Mesendoderm (in vitro differentiated cells): ENCODE measurements around the gene SMARCA5.

ENCODE experiments used
- DNase-seq: peaks from one replicate; pipeline ENCODE4 v3.0.0; 2013
- H2AK5ac ChIP-seq: 2 replicates; pipeline ENCODE4 v1.6.1; 2013; ENCODE audit warnings: low read length, inconsistent platforms
- H2BK120ac ChIP-seq: 2 replicates; pipeline ENCODE4 v1.6.1; 2013; ENCODE audit warnings: low read depth, mild to moderate bottlenecking, low read length, moderate library complexity, mixed read lengths
- H2BK15ac ChIP-seq: replicated peaks from 2 replicates; pipeline ENCODE4 v1.6.1; 2013; ENCODE audit warnings: low read depth, mild to moderate bottlenecking, moderate library complexity
- H2BK5ac ChIP-seq: 2 replicates; pipeline ENCODE4 v1.6.1; 2013; ENCODE audit warnings: low read length, inconsistent platforms
- H3K18ac ChIP-seq: 2 replicates; pipeline ENCODE4 v1.6.1; 2013; ENCODE audit warnings: mild to moderate bottlenecking, low read length, mixed read lengths
- H3K23ac ChIP-seq: one replicate; pipeline ENCODE4 v1.6.1; 2013; ENCODE audit warnings: low read length
- H3K27ac ChIP-seq: 2 replicates; pipeline ENCODE4 v1.5.1; 2013; ENCODE audit warnings: low read depth, mild to moderate bottlenecking, inconsistent platforms, low read length, moderate library complexity
- H3K27me3 ChIP-seq: 2 replicates; pipeline ENCODE4 v1.6.1; 2013; ENCODE audit warnings: low read length, control low read depth, mild to moderate bottlenecking, inconsistent platforms; ENCODE audit not compliant: insufficient read depth, poor library complexity
- H3K36me3 ChIP-seq: 2 replicates; pipeline ENCODE4 v1.6.1; 2013; ENCODE audit warnings: low read length, inconsistent platforms; ENCODE audit not compliant: control insufficient read depth, insufficient read depth
- H3K4ac ChIP-seq: one replicate; pipeline ENCODE4 v1.6.1; 2013; ENCODE audit warnings: low read depth, mild to moderate bottlenecking, low read length, moderate library complexity
- H3K4me1 ChIP-seq: 2 replicates; pipeline ENCODE4 v1.6.1; 2013; ENCODE audit warnings: low read depth, low read length, inconsistent platforms; ENCODE audit not compliant: control insufficient read depth
- H3K4me2 ChIP-seq: 2 replicates; pipeline ENCODE4 v1.6.1; 2013; ENCODE audit warnings: low read length
- H3K4me3 ChIP-seq: 2 replicates; pipeline ENCODE4 v1.5.1; 2013; ENCODE audit warnings: mild to moderate bottlenecking, low read length
- H3K56ac ChIP-seq: one replicate; pipeline ENCODE4 v1.6.1; 2013; ENCODE audit warnings: low read length
- H3K79me1 ChIP-seq: 2 replicates; pipeline ENCODE4 v1.6.1; 2013; ENCODE audit warnings: low read length, inconsistent platforms
- H3K79me2 ChIP-seq: 2 replicates; pipeline ENCODE4 v1.6.1; 2013; ENCODE audit warnings: mild to moderate bottlenecking, low read length; ENCODE audit not compliant: control insufficient read depth, insufficient read depth
- H3K9ac ChIP-seq: 2 replicates; pipeline ENCODE4 v1.6.1; 2013; ENCODE audit warnings: low read length, inconsistent platforms
- H4K5ac ChIP-seq: one replicate; pipeline ENCODE4 v1.6.1; 2013; ENCODE audit warnings: low read length
- H4K8ac ChIP-seq: one replicate; pipeline ENCODE4 v1.6.1; 2013; ENCODE audit warnings: low read depth, mild to moderate bottlenecking, control low read depth, low read length, moderate library complexity
- WGBS: extraction: QIAGEN DNeasy Blood & Tissue Kit; methylation state at CpG from one replicate; pipeline ENCODE4 v1.1.7; 2013; ENCODE audit warnings: low lambda C conversion rate, missing lambda C conversion rate; ENCODE audit not compliant: insufficient coverage; ENCODE audit errors: extremely low coverage; 5-methylcytosine and 5-hydroxymethylcytosine counted together

The SMARCA5 gene

DNA sequence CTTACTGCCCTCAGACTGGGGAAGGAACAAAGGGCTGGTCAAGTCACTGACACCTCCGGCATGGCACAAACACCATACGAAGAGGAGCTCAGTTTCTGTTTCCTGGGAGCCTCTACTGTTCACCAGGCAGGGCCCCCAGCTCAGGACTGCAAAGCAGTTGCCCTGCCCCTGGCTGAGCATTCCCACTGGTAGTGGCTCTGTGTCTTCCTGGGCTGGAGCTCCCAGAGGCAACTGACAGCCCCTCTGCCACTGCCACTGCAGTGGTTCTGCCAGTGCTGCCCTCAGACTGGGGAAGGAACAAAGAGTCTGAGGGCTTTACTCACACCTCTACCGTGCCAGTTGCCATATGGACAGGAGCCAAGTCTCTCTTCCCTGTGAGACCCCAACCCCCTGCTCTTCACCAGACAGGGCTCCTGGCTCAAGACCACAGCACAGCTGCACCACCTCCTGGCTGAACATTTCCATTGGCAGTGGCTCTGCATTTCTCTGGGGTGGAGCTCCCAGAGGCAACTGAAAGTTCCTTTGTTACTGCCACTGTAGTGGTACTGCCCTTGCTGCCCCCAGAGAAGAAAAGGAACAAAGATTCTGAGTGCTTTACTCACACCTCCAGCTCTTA lies 67.9 kb downstream of the SMARCA5 start:
- Histone ChIP-seq H3K27ac (no peak overlapping the region), H3K27me3 (no peaks in the 10 kb centered on the region), H4K5ac (no peak overlapping the region), H2BK15ac (no peak overlapping the region), H3K23ac (no peak overlapping the region), H3K4me3 (no peak overlapping the region), H3K4me2 (no peak overlapping the region), H2BK120ac (no peak overlapping the region), H3K4me1 (no peaks in the 10 kb centered on the region), H4K8ac (no peak overlapping the region), H3K56ac (no peak overlapping the region), H3K36me3 (no peaks in the 10 kb centered on the region), H3K79me1 (no peaks in the 10 kb centered on the region), H2BK5ac (no peak overlapping the region), H2AK5ac (no peak overlapping the region), H3K4ac (no peak overlapping the region), H3K18ac (no peak overlapping the region), H3K9ac (no peak overlapping the region), H3K79me2 (no peaks in the 10 kb centered on the region)
- DNase-seq = peak; percentile 70
- WGBS = no CpG with 5 or more reads among the region's 3 CpGs

DNA sequence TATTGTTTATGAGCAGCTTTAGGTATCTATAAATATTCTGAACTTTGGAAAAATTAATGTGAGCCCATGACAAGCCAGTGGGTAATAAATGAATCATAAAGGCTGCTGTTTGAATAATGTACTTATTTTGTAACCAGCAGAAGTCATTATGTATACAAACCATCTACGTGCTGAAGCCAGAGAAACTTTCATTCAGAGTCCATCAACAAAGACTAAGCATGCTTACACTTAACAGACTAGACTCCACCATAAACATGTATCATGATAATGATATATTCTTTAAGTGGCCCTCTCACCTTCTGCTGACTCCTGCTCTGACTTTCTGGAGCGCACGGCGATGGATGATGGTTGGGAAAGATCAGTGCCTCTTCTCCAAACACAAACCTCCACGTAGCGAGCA lies 72.0 kb downstream of the SMARCA5 start:
- H3K79me1 ChIP-seq = no peaks in the 10 kb centered on the region
- no peak overlapping the region for H4K8ac ChIP-seq
- H3K27ac ChIP-seq = no peak overlapping the region
- H2BK120ac ChIP-seq = no peak overlapping the region
- H2AK5ac ChIP-seq = no peak overlapping the region
- no peak overlapping the region for H2BK5ac ChIP-seq
- no peak for DNase-seq
- H3K18ac ChIP-seq = no peak overlapping the region
- H2BK15ac ChIP-seq = no peak overlapping the region
- H3K4ac ChIP-seq = no peak overlapping the region
- H3K79me2 ChIP-seq = no peaks in the 10 kb centered on the region
- no peak overlapping the region for H3K23ac ChIP-seq
- WGBS = no CpG with 5 or more reads among the region's 6 CpGs
- no peaks in the 10 kb centered on the region for H3K36me3 ChIP-seq
- no peaks in the 10 kb centered on the region for H3K4me1 ChIP-seq
- no peaks in the 10 kb centered on the region for H3K27me3 ChIP-seq
- no peak overlapping the region for H4K5ac ChIP-seq
- H3K56ac ChIP-seq = no peak overlapping the region
- no peak overlapping the region for H3K4me3 ChIP-seq
- H3K9ac ChIP-seq = no peak overlapping the region
- H3K4me2 ChIP-seq = no peak overlapping the region

DNA sequence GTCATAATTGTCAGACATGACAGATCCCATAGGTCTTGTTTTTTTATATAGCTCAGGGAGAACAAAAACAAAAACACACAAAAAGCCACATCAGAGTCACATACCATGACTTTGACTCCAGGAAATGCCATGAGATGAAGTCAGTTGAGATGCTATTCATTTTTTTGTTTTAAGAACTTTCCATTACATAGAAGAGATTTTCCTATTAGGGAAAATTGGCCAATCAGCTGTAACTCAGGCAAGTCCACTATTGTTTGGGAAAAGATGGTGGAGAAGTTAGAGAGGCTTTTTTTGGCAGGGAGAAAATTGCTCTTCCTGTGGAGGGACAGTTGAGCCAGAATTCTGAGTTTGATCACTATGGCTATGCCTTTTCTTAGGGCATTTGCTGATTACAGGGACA lies 72.6 kb downstream of the SMARCA5 start:
- no peak for DNase-seq
- Histone ChIP-seq H3K27ac (no peak overlapping the region), H4K8ac (no peak overlapping the region), H2BK120ac (no peak overlapping the region), H4K5ac (no peak overlapping the region), H3K23ac (no peak overlapping the region), H3K79me1 (no peaks in the 10 kb centered on the region), H3K27me3 (no peaks in the 10 kb centered on the region), H3K36me3 (no peaks in the 10 kb centered on the region), H3K4me3 (no peak overlapping the region), H3K56ac (no peak overlapping the region), H2BK5ac (no peak overlapping the region), H3K9ac (no peak overlapping the region), H3K79me2 (no peaks in the 10 kb centered on the region), H3K18ac (no peak overlapping the region), H2AK5ac (no peak overlapping the region), H3K4ac (no peak overlapping the region), H3K4me2 (no peak overlapping the region), H2BK15ac (no peak overlapping the region), H3K4me1 (no peaks in the 10 kb centered on the region)

DNA sequence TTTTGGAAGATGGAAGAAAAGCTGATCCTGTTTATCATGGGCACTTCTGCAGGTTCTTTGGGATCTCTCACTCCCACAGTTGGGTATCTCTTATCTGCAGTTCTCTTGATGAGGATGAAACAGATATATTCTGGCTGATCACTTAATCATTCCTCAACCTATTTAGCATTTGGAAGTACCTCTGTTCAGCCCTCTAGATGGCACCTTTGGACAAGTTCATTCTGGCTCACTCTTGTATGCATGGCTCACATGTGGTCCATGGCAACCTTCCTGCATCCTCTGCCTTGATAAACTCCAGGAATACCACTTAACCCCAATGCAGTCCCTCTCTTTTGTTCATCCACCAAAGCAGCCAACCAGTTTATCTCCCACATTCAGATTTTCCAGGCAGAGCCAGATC lies 74.2 kb downstream of the SMARCA5 start:
- Histone ChIP-seq H3K27ac (no peak overlapping the region), H3K79me1 (no peaks in the 10 kb centered on the region), H2BK15ac (no peak overlapping the region), H3K56ac (no peak overlapping the region), H2BK5ac (no peak overlapping the region), H3K4me3 (no peak overlapping the region), H3K18ac (no peak overlapping the region), H3K79me2 (no peaks in the 10 kb centered on the region), H2AK5ac (no peak overlapping the region), H4K5ac (no peak overlapping the region), H3K4ac (no peak overlapping the region), H4K8ac (no peak overlapping the region), H3K4me1 (no peaks in the 10 kb centered on the region), H3K4me2 (no peak overlapping the region), H3K27me3 (no peaks in the 10 kb centered on the region), H2BK120ac (no peak overlapping the region), H3K9ac (no peak overlapping the region), H3K23ac (no peak overlapping the region), H3K36me3 (no peaks in the 10 kb centered on the region)
- peak; percentile 13 for DNase-seq

DNA sequence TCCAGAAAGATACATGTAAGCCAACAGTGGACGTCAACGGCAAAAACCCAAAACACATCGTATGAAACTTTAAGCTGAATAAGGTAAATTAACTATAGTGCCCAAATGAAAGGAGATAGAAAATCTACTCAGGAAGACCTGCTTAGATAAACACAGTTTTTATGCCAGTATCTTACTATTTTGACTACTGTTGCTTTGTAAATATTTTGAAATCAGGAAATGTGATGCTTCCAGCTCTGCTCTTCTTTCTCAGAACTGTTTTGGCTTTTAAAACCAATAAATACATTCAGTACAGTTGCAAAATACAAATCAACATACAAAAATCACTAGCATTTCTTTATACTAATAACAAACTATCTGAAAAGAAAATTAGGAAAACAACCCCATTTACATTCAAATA lies 83.8 kb downstream of the SMARCA5 start:
- H2BK15ac ChIP-seq = no peak overlapping the region
- H3K18ac ChIP-seq = no peak overlapping the region
- no peak overlapping the region for H3K23ac ChIP-seq
- no peak overlapping the region for H3K4me2 ChIP-seq
- no peak overlapping the region for H3K4ac ChIP-seq
- H2BK5ac ChIP-seq = no peak overlapping the region
- DNase-seq = no peak
- H3K56ac ChIP-seq = no peak overlapping the region
- H4K8ac ChIP-seq = no peak overlapping the region
- no peak overlapping the region for H2AK5ac ChIP-seq
- no CpG with 5 or more reads among the region's 3 CpGs for WGBS
- H3K4me3 ChIP-seq = no peak overlapping the region
- no peaks in the 10 kb centered on the region for H3K79me2 ChIP-seq
- H3K79me1 ChIP-seq = no peaks in the 10 kb centered on the region
- H3K36me3 ChIP-seq = no peaks in the 10 kb centered on the region
- H3K4me1 ChIP-seq = no peaks in the 10 kb centered on the region
- no peak overlapping the region for H3K27ac ChIP-seq
- no peak overlapping the region for H3K9ac ChIP-seq
- no peak overlapping the region for H4K5ac ChIP-seq
- no peaks in the 10 kb centered on the region for H3K27me3 ChIP-seq
- H2BK120ac ChIP-seq = no peak overlapping the region

DNA sequence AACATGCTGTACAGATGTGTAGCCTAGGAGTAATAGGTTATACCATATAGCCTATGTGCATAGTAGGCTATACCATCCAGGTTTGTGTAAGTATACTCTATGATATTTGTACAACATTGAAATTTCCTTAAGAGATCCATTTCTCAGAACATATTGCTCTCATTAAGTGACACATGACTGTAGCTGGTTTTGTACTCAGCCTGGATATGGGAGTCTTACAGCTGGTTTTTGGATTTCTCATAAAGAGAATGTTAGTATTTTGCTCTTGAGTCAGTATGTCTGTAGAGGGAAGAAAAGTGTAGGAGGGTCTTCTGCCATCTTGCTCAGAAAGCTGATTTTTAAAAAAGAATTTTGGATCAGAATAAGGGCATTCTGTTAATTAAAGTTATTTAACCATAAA lies 85.3 kb downstream of the SMARCA5 start:
- DNase-seq = no peak
- Histone ChIP-seq H3K79me2 (no peaks in the 10 kb centered on the region), H3K9ac (no peak overlapping the region)

More for the DNA sequence above, 85.3 kb downstream of the SMARCA5 start:
- no peaks in the 10 kb centered on the region for H3K36me3 ChIP-seq
- no peak overlapping the region for H3K27ac ChIP-seq
- H2BK15ac ChIP-seq = no peak overlapping the region
- no peak overlapping the region for H3K18ac ChIP-seq
- no peak overlapping the region for H2BK5ac ChIP-seq
- no peaks in the 10 kb centered on the region for H3K79me1 ChIP-seq
- no peak overlapping the region for H2BK120ac ChIP-seq
- no peak overlapping the region for H3K23ac ChIP-seq
- H3K4me1 ChIP-seq = no peaks in the 10 kb centered on the region
- no peak overlapping the region for H2AK5ac ChIP-seq
- H3K56ac ChIP-seq = no peak overlapping the region
- H3K4ac ChIP-seq = no peak overlapping the region
- H3K4me3 ChIP-seq = no peak overlapping the region
- no peaks in the 10 kb centered on the region for H3K27me3 ChIP-seq
- H4K5ac ChIP-seq = no peak overlapping the region
- no peak overlapping the region for H4K8ac ChIP-seq
- H3K4me2 ChIP-seq = no peak overlapping the region
